ENCODE data around the gene NEO1. TPM values are rescaled to one million over a fixed set of nuclear protein-coding genes. Genes with fewer than 3 reads are reported as not detected.
A peak's percentile ranks its signal among the peaks of the same experiment; 100 is the strongest.

NEO1 gene
- total RNA-seq, 1 donor = 55.4 TPM

DNA sequence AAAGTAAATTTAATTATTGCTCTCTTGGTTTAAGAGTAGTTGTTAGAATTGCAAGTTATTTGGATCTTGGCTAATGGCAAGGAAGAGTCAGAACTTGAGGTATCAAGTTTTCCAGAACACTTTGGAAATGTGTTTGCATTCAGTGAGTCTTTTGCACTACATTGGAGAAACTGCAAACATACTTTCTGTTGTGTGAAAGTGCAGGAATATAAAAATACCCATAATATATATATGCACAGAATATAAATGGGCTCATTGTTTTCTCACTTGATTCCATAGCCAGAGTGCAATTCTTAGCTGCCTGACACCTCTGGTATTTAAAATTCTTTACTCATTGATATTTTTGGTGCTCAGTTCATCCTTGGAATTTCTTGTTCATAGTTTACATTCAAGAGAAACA is 223.6 kb downstream of the NEO1 start:
- H3K9me3 ChIP-seq (ENCODE audit: low read depth, low read length) = no peaks in the 10 kb centered on the region
- H2AFZ ChIP-seq (ENCODE audit: low read length) = no peak overlapping the region
- H3K27me3 ChIP-seq (ENCODE audit: insufficient read depth, low read length) = no peaks in the 10 kb centered on the region
- no peaks in the 10 kb centered on the region for H3K36me3 ChIP-seq (ENCODE audit: insufficient read depth, low read length)
- no peak for DNase-seq (ENCODE audit: insufficient read length, low spot score, missing footprints)
- H3K4me3 ChIP-seq (ENCODE audit: insufficient read depth, low read length) = no peak overlapping the region
- H3K4me2 ChIP-seq (ENCODE audit: insufficient read depth, low read length) = no peak overlapping the region
- H3K27ac ChIP-seq (ENCODE audit: low read depth, low read length) = no peak overlapping the region
- H4K20me1 ChIP-seq (ENCODE audit: insufficient read depth, low read length) = no peaks in the 10 kb centered on the region
- TF ChIP-seq, protein P1, sequence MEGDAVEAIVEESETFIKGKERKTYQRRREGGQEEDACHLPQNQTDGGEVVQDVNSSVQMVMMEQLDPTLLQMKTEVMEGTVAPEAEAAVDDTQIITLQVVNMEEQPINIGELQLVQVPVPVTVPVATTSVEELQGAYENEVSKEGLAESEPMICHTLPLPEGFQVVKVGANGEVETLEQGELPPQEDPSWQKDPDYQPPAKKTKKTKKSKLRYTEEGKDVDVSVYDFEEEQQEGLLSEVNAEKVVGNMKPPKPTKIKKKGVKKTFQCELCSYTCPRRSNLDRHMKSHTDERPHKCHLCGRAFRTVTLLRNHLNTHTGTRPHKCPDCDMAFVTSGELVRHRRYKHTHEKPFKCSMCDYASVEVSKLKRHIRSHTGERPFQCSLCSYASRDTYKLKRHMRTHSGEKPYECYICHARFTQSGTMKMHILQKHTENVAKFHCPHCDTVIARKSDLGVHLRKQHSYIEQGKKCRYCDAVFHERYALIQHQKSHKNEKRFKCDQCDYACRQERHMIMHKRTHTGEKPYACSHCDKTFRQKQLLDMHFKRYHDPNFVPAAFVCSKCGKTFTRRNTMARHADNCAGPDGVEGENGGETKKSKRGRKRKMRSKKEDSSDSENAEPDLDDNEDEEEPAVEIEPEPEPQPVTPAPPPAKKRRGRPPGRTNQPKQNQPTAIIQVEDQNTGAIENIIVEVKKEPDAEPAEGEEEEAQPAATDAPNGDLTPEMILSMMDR (IDR thresholded peaks at IDR 0.05; ENCODE audit: extremely low read depth, low read depth, low read length) = no peak
- H3K79me2 ChIP-seq (ENCODE audit: insufficient read depth, low read length) = no peaks in the 10 kb centered on the region
- H3K4me1 ChIP-seq (ENCODE audit: insufficient read depth, low read length) = no peaks in the 10 kb centered on the region

DNA sequence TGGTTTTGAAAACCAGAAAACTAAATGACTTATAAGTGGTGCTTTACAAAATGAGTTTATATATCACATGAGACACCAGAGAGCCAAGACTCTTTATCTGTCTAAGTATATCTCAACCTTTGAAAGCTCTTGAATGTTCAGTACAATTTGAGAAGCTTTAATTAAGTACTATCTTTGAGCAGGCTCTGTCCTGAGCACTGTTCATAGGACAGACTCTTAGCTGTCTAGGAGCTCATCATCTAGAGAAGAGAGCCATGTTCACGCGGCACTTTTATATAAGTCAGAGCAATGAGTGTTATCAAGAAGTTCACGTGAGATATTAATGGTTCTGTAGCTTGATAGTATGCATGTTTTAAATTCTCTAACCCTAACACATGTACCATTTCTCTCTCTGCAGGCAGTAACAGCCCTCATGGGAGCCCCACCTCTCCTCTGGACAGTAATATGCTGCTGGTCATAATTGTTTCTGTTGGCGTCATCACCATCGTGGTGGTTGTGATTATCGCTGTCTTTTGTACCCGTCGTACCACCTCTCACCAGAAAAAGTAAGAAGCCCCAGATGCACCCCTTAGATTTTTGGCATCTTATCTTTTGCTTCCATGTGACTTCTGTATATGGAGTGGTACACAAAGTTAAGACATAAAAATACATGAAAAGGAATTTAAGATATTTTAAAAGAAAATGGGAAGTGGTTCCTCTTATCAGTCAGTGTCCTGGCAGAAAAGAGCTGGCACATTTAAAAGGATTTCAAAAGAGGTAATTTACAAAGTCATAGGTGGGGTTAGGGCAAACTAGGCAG is 230.5 kb downstream of the NEO1 start:
- no peak overlapping the region for H3K4me3 ChIP-seq (ENCODE audit: insufficient read depth, low read length)

DNA sequence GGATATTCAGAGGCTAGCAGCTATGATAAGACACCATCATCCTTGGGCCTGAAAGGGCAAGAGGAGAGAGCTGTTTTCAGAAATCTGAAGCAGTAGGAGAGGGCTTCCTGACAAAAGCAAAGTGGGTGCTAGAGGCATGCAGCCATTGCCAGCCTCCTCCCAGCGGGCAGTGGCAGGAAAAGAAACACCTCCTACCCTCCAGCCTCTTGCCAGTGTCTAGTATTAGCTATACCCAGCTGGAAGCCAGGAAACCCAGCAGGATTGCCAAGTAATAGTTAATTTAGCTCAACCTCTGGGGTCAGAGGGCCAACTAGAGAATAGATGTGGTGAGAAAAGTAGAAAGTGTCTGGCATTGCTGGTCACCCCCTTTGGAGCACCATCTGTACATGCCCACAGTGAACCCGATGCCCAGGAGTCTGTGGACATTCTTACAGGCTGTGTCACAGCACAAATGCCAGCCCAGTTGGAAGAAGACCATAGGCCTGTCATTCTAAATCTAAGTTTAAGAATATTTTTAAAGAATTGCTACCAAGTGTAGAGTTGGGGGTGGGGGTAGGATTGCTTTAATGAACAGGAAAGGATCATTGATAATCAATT is 231.2 kb downstream of the NEO1 start:
- no peak overlapping the region for H3K4me3 ChIP-seq (ENCODE audit: insufficient read depth, low read length)
- no peaks in the 10 kb centered on the region for H3K9me3 ChIP-seq (ENCODE audit: low read depth, low read length)
- H2AFZ ChIP-seq (ENCODE audit: low read length) = no peak overlapping the region
- no peak for DNase-seq (ENCODE audit: insufficient read length, low spot score, missing footprints)
- no peaks in the 10 kb centered on the region for H4K20me1 ChIP-seq (ENCODE audit: insufficient read depth, low read length)
- TF ChIP-seq, protein P1 (IDR thresholded peaks at IDR 0.05; ENCODE audit: extremely low read depth, low read depth, low read length) = no peak
- H3K36me3 ChIP-seq (ENCODE audit: insufficient read depth, low read length) = no peaks in the 10 kb centered on the region
- H3K27me3 ChIP-seq (ENCODE audit: insufficient read depth, low read length) = no peaks in the 10 kb centered on the region
- H3K4me1 ChIP-seq (ENCODE audit: insufficient read depth, low read length) = peaks cover 9% of the 10 kb centered on the region
- no peak overlapping the region for H3K27ac ChIP-seq (ENCODE audit: low read depth, low read length)
- H3K4me2 ChIP-seq (ENCODE audit: insufficient read depth, low read length) = no peak overlapping the region
- no peaks in the 10 kb centered on the region for H3K79me2 ChIP-seq (ENCODE audit: insufficient read depth, low read length)

More for the DNA sequence above, 230.5 kb downstream of the NEO1 start:
- Histone ChIP-seq H2AFZ (ENCODE audit: low read length) (no peak overlapping the region), H3K36me3 (ENCODE audit: insufficient read depth, low read length) (no peaks in the 10 kb centered on the region), H3K9me3 (ENCODE audit: low read depth, low read length) (no peaks in the 10 kb centered on the region), H4K20me1 (ENCODE audit: insufficient read depth, low read length) (no peaks in the 10 kb centered on the region), H3K27ac (ENCODE audit: low read depth, low read length) (no peak overlapping the region), H3K4me1 (ENCODE audit: insufficient read depth, low read length) (peaks cover 9% of the 10 kb centered on the region), H3K79me2 (ENCODE audit: insufficient read depth, low read length) (no peaks in the 10 kb centered on the region), H3K4me2 (ENCODE audit: insufficient read depth, low read length) (no peak overlapping the region), H3K27me3 (ENCODE audit: insufficient read depth, low read length) (no peaks in the 10 kb centered on the region)
- TF ChIP-seq, protein P1 (IDR thresholded peaks at IDR 0.05; ENCODE audit: extremely low read depth, low read depth, low read length) = no peak
- DNase-seq (ENCODE audit: insufficient read length, low spot score, missing footprints) = no peak

DNA sequence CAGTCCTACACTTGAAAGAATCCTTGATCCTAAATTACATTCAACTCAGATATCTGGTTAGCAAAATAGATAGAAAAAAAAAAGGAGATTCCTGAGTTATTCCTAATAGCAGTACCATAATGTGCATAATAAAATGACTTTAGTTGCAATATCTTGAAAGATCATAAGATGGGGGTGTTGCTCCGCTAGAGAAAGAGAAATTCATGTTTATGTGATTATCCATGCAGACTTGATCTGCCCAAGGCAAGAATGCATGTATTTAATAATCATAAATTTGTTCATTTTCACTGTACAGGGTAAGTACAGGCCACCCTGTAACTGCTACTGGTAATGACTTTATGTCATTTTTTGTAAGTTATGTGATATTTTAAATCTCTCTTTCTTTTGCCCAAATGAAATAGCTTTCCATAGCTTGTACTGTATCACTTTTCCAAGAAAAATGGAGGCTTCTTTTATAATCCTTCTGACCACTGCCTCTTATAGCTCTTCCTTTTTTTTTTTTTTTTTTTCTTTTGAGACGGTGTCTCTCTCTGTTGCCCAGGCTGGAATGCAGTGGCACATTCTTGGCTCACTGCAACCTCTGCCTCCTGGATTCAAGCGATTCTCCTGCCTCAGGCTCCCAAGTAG is 231.9 kb downstream of the NEO1 start:
- Histone ChIP-seq H3K4me1 (ENCODE audit: insufficient read depth, low read length) (peaks cover 9% of the 10 kb centered on the region), H3K9me3 (ENCODE audit: low read depth, low read length) (no peaks in the 10 kb centered on the region), H4K20me1 (ENCODE audit: insufficient read depth, low read length) (no peaks in the 10 kb centered on the region), H3K79me2 (ENCODE audit: insufficient read depth, low read length) (no peaks in the 10 kb centered on the region), H3K4me3 (ENCODE audit: insufficient read depth, low read length) (no peak overlapping the region), H3K36me3 (ENCODE audit: insufficient read depth, low read length) (no peaks in the 10 kb centered on the region), H3K27me3 (ENCODE audit: insufficient read depth, low read length) (no peaks in the 10 kb centered on the region), H3K4me2 (ENCODE audit: insufficient read depth, low read length) (no peak overlapping the region), H2AFZ (ENCODE audit: low read length) (no peak overlapping the region), H3K27ac (ENCODE audit: low read depth, low read length) (no peak overlapping the region)
- peak; percentile 85 for DNase-seq (ENCODE audit: insufficient read length, low spot score, missing footprints)
- TF ChIP-seq, protein P1 (IDR thresholded peaks at IDR 0.05; ENCODE audit: extremely low read depth, low read depth, low read length) = peak; percentile 49

Measured in osteoblast (primary cell).